Right ventricle myocardium inferior (tissue), 1 donor: Measurements from ENCODE around the gene ZNF609. TPM values are rescaled to one million over a fixed set of nuclear protein-coding genes. Genes with fewer than 3 reads are reported as not detected.
"Not testable (repeated sequence)": the region's sequence is repeated elsewhere in the genome, so short reads cannot be mapped to it uniquely, and the experiment has no call there.

ENCODE experiments used
- ATAC-seq: fragments of 200-7000 bp; cut with Tn5 transposase; one replicate; pipeline ENCODE4 v1.9.1; 2020; ENCODE audit warnings: mild to moderate bottlenecking, moderate library complexity
- DNase-seq: peaks from one replicate; pipeline ENCODE4 v3.0.0; 2021; ENCODE audit errors: missing footprints
- intact Hi-C: fragments of 100-400 bp; cut with DNase I; formaldehyde crosslinking; loops from one replicate; pipeline ENCODE4 v1.11.0; 2022
- total RNA-seq: library from RNA; stranded (reverse); fragmentation: NEBNext Ultra II Directional; extraction: Animal tissue kit (Norgen Biotek cat#: 25700); gene quantifications from one replicate; pipeline ENCODE4 v1.2.1, GENCODE V29; 2021
- donor health status: DM: no; HTN: yes; CAD: no; lungs with severe emphysema.

The ZNF609 gene
- total RNA-seq, 1 donor from 2014 or later: 16.9 TPM

GRCh38 chr15:64493641-64494040, 33.3 kb downstream of the ZNF609 start:
- intact Hi-C loops: no loop called here
- ATAC-seq (no peak), DNase-seq (no peak)

- DNase-seq, intact Hi-C loops, ATAC-seq: not testable (repeated sequence)
These were observed 35.6 kb downstream of the ZNF609 start for GRCh38 chr15:64495968-64496367.

- intact Hi-C loops: no loop called here
- no peak for ATAC-seq
- no peak for DNase-seq
These were observed 40.5 kb downstream of the ZNF609 start for GRCh38 chr15:64500695-64501395.

- ATAC-seq (peak; percentile 38), DNase-seq (no peak)
- intact Hi-C loops: no loop called here
These were observed 41.0 kb downstream of the ZNF609 start for GRCh38 chr15:64501396-64501715.

- intact Hi-C loops: no loop called here
- peak; percentile 23 for ATAC-seq
- DNase-seq: no peak
These were observed 41.8 kb downstream of the ZNF609 start for GRCh38 chr15:64502151-64502550.

GRCh38 chr15:64502551-64502950, 42.2 kb downstream of the ZNF609 start:
- DNase-seq (no peak), ATAC-seq (no peak)
- intact Hi-C loops: no loop called here

GRCh38 chr15:64503197-64503596, 42.8 kb downstream of the ZNF609 start:
- no peak for ATAC-seq
- intact Hi-C loops: no loop called here
- no peak for DNase-seq

GRCh38 chr15:64503640-64504039, 43.3 kb downstream of the ZNF609 start:
- ATAC-seq: no peak
- intact Hi-C loops: no loop called here

GRCh38 chr15:64507293-64507802, 47.0 kb downstream of the ZNF609 start:
- intact Hi-C loops: loop anchor here (2.0 to 5.0 kb wide), 2 partner anchors 47 to 130 kb away; partner anchors contain the start of gene ZNF609
- peak; percentile 81 for DNase-seq
- ATAC-seq: peak; percentile 99

More at GRCh38 chr15:64503640-64504039, 43.3 kb downstream of the ZNF609 start:
- no peak for DNase-seq

GRCh38 chr15:64507845-64508244, 47.5 kb downstream of the ZNF609 start:
- ATAC-seq: no peak
- intact Hi-C loops: loop anchor here (2.0 to 5.0 kb wide), 2 partner anchors 47 to 129 kb away; partner anchors contain the start of gene ZNF609
- DNase-seq: no peak

GRCh38 chr15:64513823-64514222, 53.4 kb downstream of the ZNF609 start:
- intact Hi-C loops: no loop called here
- ATAC-seq (no peak), DNase-seq (no peak)

GRCh38 chr15:64515196-64515595, 54.8 kb downstream of the ZNF609 start:
- ATAC-seq (peak; percentile 16), DNase-seq (no peak)
- intact Hi-C loops: no loop called here

GRCh38 chr15:64515825-64516224, 55.4 kb downstream of the ZNF609 start:
- intact Hi-C loops: no loop called here
- DNase-seq: no peak
- ATAC-seq: no peak

- intact Hi-C loops: no loop called here
These were observed 59.5 kb downstream of the ZNF609 start for GRCh38 chr15:64519897-64520296.

GRCh38 chr15:64521201-64521600, 60.8 kb downstream of the ZNF609 start:
- ATAC-seq: peak; percentile 70

More at GRCh38 chr15:64519897-64520296, 59.5 kb downstream of the ZNF609 start:
- ATAC-seq (no peak), DNase-seq (no peak)

GRCh38 chr15:64521726-64522164, 61.4 kb downstream of the ZNF609 start:
- DNase-seq (no peak), ATAC-seq (peak; percentile 91)
- intact Hi-C loops: no loop called here

More at GRCh38 chr15:64521201-64521600, 60.8 kb downstream of the ZNF609 start:
- intact Hi-C loops: no loop called here
- no peak for DNase-seq

- intact Hi-C loops: no loop called here
- ATAC-seq (no peak), DNase-seq (no peak)
These were observed 61.9 kb downstream of the ZNF609 start for GRCh38 chr15:64522226-64522823.

GRCh38 chr15:64523240-64523639, 62.9 kb downstream of the ZNF609 start:
- intact Hi-C loops: no loop called here
- DNase-seq (no peak), ATAC-seq (no peak)

GRCh38 chr15:64524778-64525177, 64.4 kb downstream of the ZNF609 start:
- DNase-seq (no peak), ATAC-seq (no peak)
- intact Hi-C loops: no loop called here
